Spleen (tissue), 11 donors: ENCODE data around the gene FRRS1. TPM values are rescaled to one million over a fixed set of nuclear protein-coding genes. Genes with fewer than 3 reads are reported as not detected.
"Not testable (repeated sequence)": the region's sequence is repeated elsewhere in the genome, so short reads cannot be mapped to it uniquely, and the experiment has no call there.

ENCODE experiments used
- DNase-seq: peaks from one replicate; pipeline ENCODE4 v3.0.0-alpha.2; 2020
- H3K27ac ChIP-seq, 8 donors: fragments of 200-600 bp; sonication (generic) in 7 of 8; 1 replicate in 4 of 8; 2 replicates in 4 of 8; pipeline versions ENCODE4 v1.5.0 to v1.8.0; 2016 to 2021; ENCODE audit warnings: inconsistent platforms in 4 of 8, mild to moderate bottlenecking in 4 of 8, moderate library complexity in 1 of 8
- H3K27me3 ChIP-seq, 7 donors: fragments of 200-600 bp; sonication (generic) in 6 of 7; replicated peaks in 1 of 7; 1 replicate in 4 of 7; 2 replicates in 3 of 7; pipeline versions ENCODE4 v1.5.0 to v1.8.0; 2016 to 2021; ENCODE audit warnings: inconsistent platforms in 3 of 7, mild to moderate bottlenecking in 1 of 7
- H3K36me3 ChIP-seq, 6 donors: fragments of 200-600 bp; sonication (generic) in 5 of 6; 1 replicate in 4 of 6; 2 replicates in 2 of 6; pipeline versions ENCODE4 v1.5.0 to v1.8.0; 2016 to 2021; ENCODE audit warnings: inconsistent platforms in 2 of 6
- H3K4me1 ChIP-seq, 6 donors: fragments of 200-600 bp; sonication (generic) in 5 of 6; 1 replicate in 3 of 6; 2 replicates in 3 of 6; pipeline versions ENCODE4 v1.5.0 to v1.8.0; 2016 to 2021; ENCODE audit warnings: inconsistent platforms in 3 of 6
- H3K4me3 ChIP-seq, 8 donors: fragments of 200-600 bp; sonication (generic) in 7 of 8; 1 replicate in 4 of 8; 2 replicates in 4 of 8; pipeline versions ENCODE4 v1.5.0 to v1.8.0; 2016 to 2021; ENCODE audit warnings: inconsistent platforms in 4 of 8, mild to moderate bottlenecking in 4 of 8, moderate library complexity in 2 of 8
- H3K9me3 ChIP-seq, 8 donors: fragments of 200-600 bp; sonication (generic) in 7 of 8; 1 replicate in 4 of 8; 2 replicates in 4 of 8; pipeline versions ENCODE4 v1.5.0 to v1.8.0; 2016 to 2021; ENCODE audit warnings: inconsistent platforms in 4 of 8
- CTCF ChIP-seq, 11 experiments: fragments of 200-600 bp in 7 of 11; fragments of 450-650 bp in 4 of 11; sonication (generic) in 4 of 11; IDR thresholded peaks in 8 of 11; conservative IDR thresholded peaks in 3 of 11; 1 replicate in 7 of 11; 2 replicates in 4 of 11; pipeline versions ENCODE4 v1.4.0 to v1.8.0; 2016 to 2021; ENCODE audit warnings: antibody characterized with exemption in 11 of 11, inconsistent platforms in 4 of 11, mild to moderate bottlenecking in 1 of 11
- POLR2A ChIP-seq, 3 donors: fragments of 450-650 bp; IDR thresholded peaks; one replicate each; pipeline ENCODE4 v1.5.1; 2017; ENCODE audit warnings: antibody characterized with exemption in 3 of 3, mild to moderate bottlenecking in 1 of 3
- POLR2AphosphoS5 ChIP-seq, 3 donors: sonication (generic); formaldehyde crosslinking; IDR thresholded peaks; one replicate each; pipeline ENCODE4 v1.5.1; 2017; ENCODE audit warnings: antibody characterized with exemption in 3 of 3
- WGBS, 5 donors: extraction: QIAGEN DNeasy Blood & Tissue Kit in 3 of 5; methylation state at CpG; one replicate each; pipeline versions ENCODE4 v1.1.5 to v1.1.7; 2013 to 2018; 5-methylcytosine and 5-hydroxymethylcytosine counted together
- intact Hi-C: fragments of 100-400 bp; cut with DNase I; formaldehyde crosslinking; loops from one replicate; pipeline ENCODE4 v1.15.0; 2023; ENCODE audit warnings: low total_unique reads
- polyA plus RNA-seq, 3 donors: library from polyadenylated mRNA; stranded (reverse); fragments of 200-250 nt; gene quantifications; one replicate each; pipeline ENCODE4 v1.2.1, GENCODE V29; 2013
- total RNA-seq, 7 donors: library from RNA; depleted of rRNA in 3 of 7; stranded (reverse); fragments of >200 nt in 3 of 7; fragmentation: NEBNext Ultra II Directional in 4 of 7; extraction: Animal tissue kit (Norgen Biotek cat#: 25700) in 4 of 7; gene quantifications; one replicate each; pipeline versions ENCODE4 v1.1.0 to v1.2.1, GENCODE V29; 2016 to 2021
- donor health status: healthy with polysubstance abuse.
- donor health status: DM: no; HTN: no; CAD: no; lungs with moderate emphysema.
- donor health status: DM: no; HTN: no; CAD: no.
- donor health status: Bipolar disorder and iron deficiency.
- donor health status: healthy.
- donor health status: DM: no; HTN: no; CAD: no.
- donor health status: DM: yes; HTN: yes; CAD: no.

The FRRS1 gene
- total and polyA plus RNA-seq, 10 donors: 0.13 to 7.3 (median 4.4) TPM

GRCh38 chr1:99808391-99809115 is 42.1 kb upstream of the FRRS1 start:
- H3K4me3 ChIP-seq: no peak overlapping the region
- H3K27ac ChIP-seq: peak overlapping the region in 1 of 8 donors; percentile 34
- WGBS, 5 donors: 14 to 24% (median 20%) methylated on average over 7 of the region's 7 CpGs
- intact Hi-C loops: loop anchor here (5.0 kb wide), 1 partner anchor 1059 kb away; no protein-coding TSS in a partner anchor
- H3K27me3 ChIP-seq: peaks cover 0 to 8% (median 0%) of the 10 kb centered on the region in 7 donors
- H3K9me3 ChIP-seq: no peaks in the 10 kb centered on the region
- no peak for TF ChIP-seq POLR2AphosphoS5 (IDR thresholded peaks at IDR 0.05)
- TF ChIP-seq POLR2A (IDR thresholded peaks at IDR 0.05): no peak
- TF ChIP-seq CTCF (IDR thresholded peaks at IDR 0.05 in 8 of 11, conservative IDR thresholded peaks at IDR 0.05 in 3 of 11): peak; percentile 43 to 84 (median 69)
- H3K36me3 ChIP-seq: no peaks in the 10 kb centered on the region
- H3K4me1 ChIP-seq: peaks cover 0 to 14% (median 9%) of the 10 kb centered on the region in 6 donors
- no peak for DNase-seq

GRCh38 chr1:99806882-99807281 is 40.4 kb upstream of the FRRS1 start:
- DNase-seq: no peak
- H3K27me3 ChIP-seq: peaks cover 0 to 12% (median 0%) of the 10 kb centered on the region in 7 donors
- peaks cover 0 to 14% (median 9%) of the 10 kb centered on the region in 6 donors for H3K4me1 ChIP-seq
- intact Hi-C loops: loop anchor here (5.0 kb wide), 1 partner anchor 1060 kb away; no protein-coding TSS in a partner anchor
- H3K9me3 ChIP-seq: no peaks in the 10 kb centered on the region
- no peak overlapping the region for H3K27ac ChIP-seq
- H3K36me3 ChIP-seq: no peaks in the 10 kb centered on the region
- no peak for TF ChIP-seq POLR2A (IDR thresholded peaks at IDR 0.05)
- no peak for TF ChIP-seq POLR2AphosphoS5 (IDR thresholded peaks at IDR 0.05)
- TF ChIP-seq CTCF (IDR thresholded peaks at IDR 0.05 in 8 of 11, conservative IDR thresholded peaks at IDR 0.05 in 3 of 11): no peak
- 68 to 89% (median 79%) methylated on average over 2 of the region's 2 CpGs for WGBS, 5 donors
- no peak overlapping the region for H3K4me3 ChIP-seq

- TF ChIP-seq POLR2A (IDR thresholded peaks at IDR 0.05) (no peak), POLR2AphosphoS5 (IDR thresholded peaks at IDR 0.05) (no peak), CTCF (IDR thresholded peaks at IDR 0.05 in 8 of 11, conservative IDR thresholded peaks at IDR 0.05 in 3 of 11) (no peak)
- Histone ChIP-seq H3K36me3 (no peaks in the 10 kb centered on the region), H3K9me3 (no peaks in the 10 kb centered on the region), H3K4me3 (no peak overlapping the region), H3K27ac (no peak overlapping the region), H3K4me1 (no peaks in the 10 kb centered on the region), H3K27me3 (peaks cover 0 to 12% (median 0%) of the 10 kb centered on the region in 7 donors)
- WGBS, 5 donors: 87 to 93% (median 89%) methylated on average over 3 of the region's 3 CpGs
- DNase-seq: no peak
- intact Hi-C loops: no loop called here
These were observed 35.1 kb upstream of the FRRS1 start for GRCh38 chr1:99801584-99801983.

GRCh38 chr1:99793861-99794260 is 27.4 kb upstream of the FRRS1 start:
- H3K9me3 ChIP-seq, H3K27ac ChIP-seq, H3K27me3 ChIP-seq, H3K4me1 ChIP-seq, H3K36me3 ChIP-seq, intact Hi-C loops, H3K4me3 ChIP-seq, DNase-seq: not testable (repeated sequence)
- 34 to 54% (median 41%) methylated on average over 8 to 9 of the region's 9 CpGs for WGBS, 5 donors
